ENCODE data around the gene CAMP. TPM values are rescaled to one million over a fixed set of nuclear protein-coding genes. Genes with fewer than 3 reads are reported as not detected.

Gene CAMP
- total and polyA plus RNA-seq, 9 donors, result 0.49 to 2.3 (median 1.7) TPM

- no peaks in the 10 kb centered on the region for H3K27me3 ChIP-seq (ENCODE audit: control insufficient read depth, insufficient read depth, low read length)
- H3K9me3 ChIP-seq (replicated peaks; ENCODE audit: control insufficient read depth, low read depth, low read length), result no peaks in the 10 kb centered on the region
- WGBS (ENCODE audit: insufficient coverage), result 63% methylated on average over 3 of the region's 4 CpGs
- H3K4me3 ChIP-seq (ENCODE audit: low read length), result no peak overlapping the region
- H3K4me1 ChIP-seq (ENCODE audit: control insufficient read depth, insufficient read depth, low read length), result no peaks in the 10 kb centered on the region
- no peak overlapping the region for H3K27ac ChIP-seq (ENCODE audit: low read length)
- no peaks in the 10 kb centered on the region for H3K36me3 ChIP-seq (ENCODE audit: control insufficient read depth, insufficient read depth, low read length)
- DNase-seq, result no peak
Measured at GRCh38 chr3:48232232-48232631, 8.9 kb downstream of the CAMP start.

- H3K4me3 ChIP-seq (ENCODE audit: low read length), result no peak overlapping the region
- no peaks in the 10 kb centered on the region for H3K27me3 ChIP-seq (ENCODE audit: control insufficient read depth, insufficient read depth, low read length)
- DNase-seq, result peak; percentile 60
- 23% methylated on average over 3 of the region's 6 CpGs for WGBS (ENCODE audit: insufficient coverage)
- no peaks in the 10 kb centered on the region for H3K9me3 ChIP-seq (replicated peaks; ENCODE audit: control insufficient read depth, low read depth, low read length)
- no peaks in the 10 kb centered on the region for H3K4me1 ChIP-seq (ENCODE audit: control insufficient read depth, insufficient read depth, low read length)
- H3K36me3 ChIP-seq (ENCODE audit: control insufficient read depth, insufficient read depth, low read length), result no peaks in the 10 kb centered on the region
- no peak overlapping the region for H3K27ac ChIP-seq (ENCODE audit: low read length)
Measured at GRCh38 chr3:48232734-48233133, 9.4 kb downstream of the CAMP start.

- no peak for DNase-seq
- H3K9me3 ChIP-seq (replicated peaks; ENCODE audit: control insufficient read depth, low read depth, low read length), result no peaks in the 10 kb centered on the region
- H3K4me3 ChIP-seq (ENCODE audit: low read length), result no peak overlapping the region
- WGBS (ENCODE audit: insufficient coverage), result 100% methylated on average over 1 of the region's 2 CpGs
- H3K27me3 ChIP-seq (ENCODE audit: control insufficient read depth, insufficient read depth, low read length), result no peaks in the 10 kb centered on the region
- no peaks in the 10 kb centered on the region for H3K36me3 ChIP-seq (ENCODE audit: control insufficient read depth, insufficient read depth, low read length)
- H3K27ac ChIP-seq (ENCODE audit: low read length), result no peak overlapping the region
- no peaks in the 10 kb centered on the region for H3K4me1 ChIP-seq (ENCODE audit: control insufficient read depth, insufficient read depth, low read length)
Measured at GRCh38 chr3:48233542-48233941, 10.2 kb downstream of the CAMP start.

- H3K27ac ChIP-seq (ENCODE audit: low read length), result no peak overlapping the region
Measured at GRCh38 chr3:48236531-48236930, 13.2 kb downstream of the CAMP start.

GRCh38 chr3:48238531-48239085 lies 15.3 kb downstream of the CAMP start:
- Histone ChIP-seq H3K27ac (ENCODE audit: low read length) (no peak overlapping the region), H3K4me1 (ENCODE audit: control insufficient read depth, insufficient read depth, low read length) (peaks cover 7% of the 10 kb centered on the region), H3K36me3 (ENCODE audit: control insufficient read depth, insufficient read depth, low read length) (no peaks in the 10 kb centered on the region), H3K27me3 (ENCODE audit: control insufficient read depth, insufficient read depth, low read length) (no peaks in the 10 kb centered on the region), H3K4me3 (ENCODE audit: low read length) (no peak overlapping the region), H3K9me3 (replicated peaks; ENCODE audit: control insufficient read depth, low read depth, low read length) (no peaks in the 10 kb centered on the region)
- DNase-seq, result no peak
- WGBS (ENCODE audit: insufficient coverage), result 88% methylated on average over 4 of the region's 15 CpGs

More at GRCh38 chr3:48236531-48236930, 13.2 kb downstream of the CAMP start:
- Histone ChIP-seq H3K4me1 (ENCODE audit: control insufficient read depth, insufficient read depth, low read length) (peaks cover 3% of the 10 kb centered on the region), H3K4me3 (ENCODE audit: low read length) (no peak overlapping the region), H3K36me3 (ENCODE audit: control insufficient read depth, insufficient read depth, low read length) (no peaks in the 10 kb centered on the region), H3K27me3 (ENCODE audit: control insufficient read depth, insufficient read depth, low read length) (no peaks in the 10 kb centered on the region), H3K9me3 (replicated peaks; ENCODE audit: control insufficient read depth, low read depth, low read length) (no peaks in the 10 kb centered on the region)
- WGBS (ENCODE audit: insufficient coverage), result no CpG with 5 or more reads among the region's 1 CpG
- no peak for DNase-seq

GRCh38 chr3:48240000-48240963 lies 17.0 kb downstream of the CAMP start:
- H3K27me3 ChIP-seq (ENCODE audit: control insufficient read depth, insufficient read depth, low read length), result no peaks in the 10 kb centered on the region
- WGBS (ENCODE audit: insufficient coverage), result 31% methylated on average over 7 of the region's 20 CpGs
- H3K36me3 ChIP-seq (ENCODE audit: control insufficient read depth, insufficient read depth, low read length), result no peaks in the 10 kb centered on the region
- peak overlapping the region; percentile 94 for H3K4me3 ChIP-seq (ENCODE audit: low read length)
- DNase-seq, result no peak
- peaks cover 11% of the 10 kb centered on the region for H3K4me1 ChIP-seq (ENCODE audit: control insufficient read depth, insufficient read depth, low read length)
- peak overlapping the region; percentile 57 for H3K27ac ChIP-seq (ENCODE audit: low read length)
- H3K9me3 ChIP-seq (replicated peaks; ENCODE audit: control insufficient read depth, low read depth, low read length), result no peaks in the 10 kb centered on the region

- Histone ChIP-seq H3K4me3 (ENCODE audit: low read length) (peak overlapping the region; percentile 94), H3K4me1 (ENCODE audit: control insufficient read depth, insufficient read depth, low read length) (peaks cover 11% of the 10 kb centered on the region), H3K27me3 (ENCODE audit: control insufficient read depth, insufficient read depth, low read length) (no peaks in the 10 kb centered on the region), H3K36me3 (ENCODE audit: control insufficient read depth, insufficient read depth, low read length) (no peaks in the 10 kb centered on the region), H3K27ac (ENCODE audit: low read length) (no peak overlapping the region), H3K9me3 (replicated peaks; ENCODE audit: control insufficient read depth, low read depth, low read length) (no peaks in the 10 kb centered on the region)
- no peak for DNase-seq
- WGBS (ENCODE audit: insufficient coverage), result 44% methylated on average over 9 of the region's 26 CpGs
Measured at GRCh38 chr3:48241796-48242455, 18.6 kb downstream of the CAMP start.

GRCh38 chr3:48243886-48244285 lies 20.6 kb downstream of the CAMP start:
- Histone ChIP-seq H3K9me3 (replicated peaks; ENCODE audit: control insufficient read depth, low read depth, low read length) (no peaks in the 10 kb centered on the region), H3K4me1 (ENCODE audit: control insufficient read depth, insufficient read depth, low read length) (peaks cover 11% of the 10 kb centered on the region), H3K4me3 (ENCODE audit: low read length) (no peak overlapping the region), H3K27me3 (ENCODE audit: control insufficient read depth, insufficient read depth, low read length) (no peaks in the 10 kb centered on the region), H3K36me3 (ENCODE audit: control insufficient read depth, insufficient read depth, low read length) (peaks cover 5% of the 10 kb centered on the region), H3K27ac (ENCODE audit: low read length) (no peak overlapping the region)
- no peak for DNase-seq
- 83% methylated on average over 2 of the region's 2 CpGs for WGBS (ENCODE audit: insufficient coverage)

GRCh38 chr3:48244461-48244860 lies 21.2 kb downstream of the CAMP start:
- Histone ChIP-seq H3K4me1 (ENCODE audit: control insufficient read depth, insufficient read depth, low read length) (peaks cover 11% of the 10 kb centered on the region), H3K9me3 (replicated peaks; ENCODE audit: control insufficient read depth, low read depth, low read length) (no peaks in the 10 kb centered on the region), H3K4me3 (ENCODE audit: low read length) (no peak overlapping the region), H3K36me3 (ENCODE audit: control insufficient read depth, insufficient read depth, low read length) (peaks cover 5% of the 10 kb centered on the region), H3K27ac (ENCODE audit: low read length) (no peak overlapping the region), H3K27me3 (ENCODE audit: control insufficient read depth, insufficient read depth, low read length) (no peaks in the 10 kb centered on the region)
- no peak for DNase-seq
- WGBS (ENCODE audit: insufficient coverage), result no CpG with 5 or more reads among the region's 1 CpG

- H3K9me3 ChIP-seq (replicated peaks; ENCODE audit: control insufficient read depth, low read depth, low read length), result no peaks in the 10 kb centered on the region
- peaks cover 5% of the 10 kb centered on the region for H3K36me3 ChIP-seq (ENCODE audit: control insufficient read depth, insufficient read depth, low read length)
- H3K27ac ChIP-seq (ENCODE audit: low read length), result no peak overlapping the region
- DNase-seq, result no peak
- H3K4me1 ChIP-seq (ENCODE audit: control insufficient read depth, insufficient read depth, low read length), result peaks cover 11% of the 10 kb centered on the region
- WGBS (ENCODE audit: insufficient coverage), result 100% methylated on average over 1 of the region's 7 CpGs
- no peaks in the 10 kb centered on the region for H3K27me3 ChIP-seq (ENCODE audit: control insufficient read depth, insufficient read depth, low read length)
- H3K4me3 ChIP-seq (ENCODE audit: low read length), result no peak overlapping the region
Measured at GRCh38 chr3:48245136-48245535, 21.8 kb downstream of the CAMP start.
